H9 (cell line): ENCODE results near the gene GPBAR1. TPM values are rescaled to one million over a fixed set of nuclear protein-coding genes. Genes with fewer than 3 reads are reported as not detected.

ENCODE experiments used
- DNase-seq: peaks from one replicate; pipeline ENCODE4 v3.0.0-alpha.2; 2017
- H2AFZ ChIP-seq: one replicate; pipeline ENCODE4 v1.6.1; 2013; ENCODE audit warnings: mild to moderate bottlenecking, low read length, control low read depth, moderate library complexity
- H2AK5ac ChIP-seq: 2 replicates; pipeline ENCODE4 v1.6.1; 2013; ENCODE audit warnings: low read length, control low read depth, mixed read lengths; ENCODE audit not compliant: insufficient read length
- H2BK120ac ChIP-seq: one replicate; pipeline ENCODE4 v1.6.1; 2013; ENCODE audit warnings: low read depth, mild to moderate bottlenecking, low read length, control low read depth, inconsistent platforms; ENCODE audit not compliant: poor library complexity, severe bottlenecking
- H2BK12ac ChIP-seq: 2 replicates; pipeline ENCODE4 v1.6.1; 2013; ENCODE audit warnings: low read length, control low read depth, mixed read lengths, low read depth; ENCODE audit not compliant: insufficient read length
- H2BK15ac ChIP-seq: 2 replicates; pipeline ENCODE4 v1.6.1; 2013; ENCODE audit warnings: low read depth, low read length, control low read depth
- H2BK20ac ChIP-seq: one replicate; pipeline ENCODE4 v1.6.1; 2013; ENCODE audit warnings: low read depth, mild to moderate bottlenecking, low read length, control low read depth, inconsistent platforms; ENCODE audit not compliant: poor library complexity, severe bottlenecking
- H2BK5ac ChIP-seq: 2 replicates; pipeline ENCODE4 v1.6.1; 2013; ENCODE audit warnings: low read length, control low read depth, mixed read lengths; ENCODE audit not compliant: insufficient read length
- H3K14ac ChIP-seq: 2 replicates; pipeline ENCODE4 v1.6.1; 2013; ENCODE audit warnings: low read length, control low read depth; ENCODE audit not compliant: insufficient read depth
- H3K18ac ChIP-seq: 2 replicates; pipeline ENCODE4 v1.6.1; 2013; ENCODE audit warnings: low read depth, mild to moderate bottlenecking, mixed read lengths, low read length, control low read depth; ENCODE audit not compliant: insufficient read length
- H3K23ac ChIP-seq: 2 replicates; pipeline ENCODE4 v1.6.1; 2013; ENCODE audit warnings: low read length, control low read depth, mixed read lengths, low read depth; ENCODE audit not compliant: insufficient read length
- H3K23me2 ChIP-seq: 2 replicates; pipeline ENCODE4 v1.6.1; 2013; ENCODE audit warnings: low read depth, mild to moderate bottlenecking, mixed read lengths, low read length, control low read depth; ENCODE audit not compliant: insufficient read length, poor library complexity, severe bottlenecking
- H3K27ac ChIP-seq: 2 replicates; pipeline ENCODE4 v1.5.1; 2013; ENCODE audit warnings: low read length, control low read depth, mixed read lengths, low read depth; ENCODE audit not compliant: insufficient read length
- H3K27me3 ChIP-seq: 2 replicates; pipeline ENCODE4 v1.6.1; 2013; ENCODE audit warnings: low read length, control low read depth, inconsistent platforms; ENCODE audit not compliant: insufficient read depth
- H3K4ac ChIP-seq: 2 replicates; pipeline ENCODE4 v1.6.1; 2013; ENCODE audit warnings: low read depth, mild to moderate bottlenecking, control low read depth, inconsistent platforms, low read length, moderate library complexity
- H3K4me1 ChIP-seq: 2 replicates; pipeline ENCODE4 v1.6.1; 2013; ENCODE audit warnings: low read length, control low read depth, inconsistent platforms; ENCODE audit not compliant: insufficient read depth
- H3K4me2 ChIP-seq: 2 replicates; pipeline ENCODE4 v1.6.1; 2013; ENCODE audit warnings: low read length, control low read depth, mixed read lengths; ENCODE audit not compliant: insufficient read length, insufficient read depth
- H3K56ac ChIP-seq: 2 replicates; pipeline ENCODE4 v1.6.1; 2013; ENCODE audit warnings: low read depth, mild to moderate bottlenecking, mixed read lengths, low read length, control low read depth; ENCODE audit not compliant: insufficient read length
- H3K79me1 ChIP-seq: 2 replicates; pipeline ENCODE4 v1.6.1; 2013; ENCODE audit warnings: low read depth, mild to moderate bottlenecking, moderate library complexity, low read length, control low read depth, inconsistent platforms; ENCODE audit not compliant: insufficient read depth, poor library complexity, severe bottlenecking
- H3K79me2 ChIP-seq: 2 replicates; pipeline ENCODE4 v1.6.1; 2013; ENCODE audit warnings: low read length, control low read depth, inconsistent platforms; ENCODE audit not compliant: insufficient read depth
- H3K9ac ChIP-seq: 2 replicates; pipeline ENCODE4 v1.6.1; 2013; ENCODE audit warnings: low read length, control low read depth, mixed read lengths; ENCODE audit not compliant: insufficient read length; ENCODE audit errors: extremely low read depth
- H3K9me3 ChIP-seq: one replicate; pipeline ENCODE4 v1.6.1; 2013; ENCODE audit warnings: low read depth, low read length, inconsistent platforms; ENCODE audit not compliant: control insufficient read depth
- H3T11ph ChIP-seq: one replicate; pipeline ENCODE4 v1.6.1; 2013; ENCODE audit warnings: mild to moderate bottlenecking, low read length, control low read depth, inconsistent platforms
- H4K20me1 ChIP-seq: one replicate; pipeline ENCODE4 v1.6.1; 2013; ENCODE audit not compliant: control insufficient read depth, insufficient read length, insufficient read depth
- H4K5ac ChIP-seq: 2 replicates; pipeline ENCODE4 v1.6.1; 2013; ENCODE audit warnings: low read depth, mild to moderate bottlenecking, mixed read lengths, low read length, control low read depth; ENCODE audit not compliant: insufficient read length
- H4K8ac ChIP-seq: replicated peaks from 2 replicates; pipeline ENCODE4 v1.6.1; 2013; ENCODE audit warnings: low read length, control low read depth, mixed read lengths, low read depth; ENCODE audit not compliant: insufficient read length
- H4K91ac ChIP-seq: 2 replicates; pipeline ENCODE4 v1.6.1; 2013; ENCODE audit warnings: low read depth, mild to moderate bottlenecking, moderate library complexity, mixed read lengths, low read length, control low read depth; ENCODE audit not compliant: insufficient read length
- H3K27ac Mint-ChIP-seq, 3 experiments: 2 replicates in 2 of 3; 3 replicates in 1 of 3; pipeline ENCODE4 v1.8.0; 2020 to 2021; ENCODE audit warnings: mixed read lengths in 3 of 3, mild to moderate bottlenecking in 1 of 3, moderate library complexity in 1 of 3
- H3K27me3 Mint-ChIP-seq: 2 replicates; pipeline ENCODE4 v1.8.0; 2021; ENCODE audit warnings: low read depth, mild to moderate bottlenecking, moderate library complexity, mixed read lengths
- H3K36me3 Mint-ChIP-seq, 3 experiments: 2 replicates in 2 of 3; 3 replicates in 1 of 3; pipeline ENCODE4 v1.8.0; 2020 to 2021; ENCODE audit warnings: low read depth in 3 of 3, mixed read lengths in 3 of 3; ENCODE audit not compliant: insufficient read depth in 1 of 3
- H3K4me1 Mint-ChIP-seq, 2 experiments: 2 replicates each; pipeline ENCODE4 v1.8.0; 2020; ENCODE audit warnings: mixed read lengths in 2 of 2
- H3K4me3 Mint-ChIP-seq, 2 experiments: 2 replicates in 1 of 2; 3 replicates in 1 of 2; pipeline ENCODE4 v1.8.0; 2020 to 2021; ENCODE audit warnings: mild to moderate bottlenecking in 2 of 2, mixed read lengths in 2 of 2, moderate library complexity in 1 of 2
- H3K9me3 Mint-ChIP-seq, 2 experiments: 2 replicates in 1 of 2; 3 replicates in 1 of 2; pipeline ENCODE4 v1.8.0; 2020; ENCODE audit warnings: mild to moderate bottlenecking in 2 of 2, mixed read lengths in 2 of 2, moderate library complexity in 1 of 2
- WGBS: extraction: QIAGEN DNeasy Blood & Tissue Kit; methylation state at CpG from one replicate; pipeline ENCODE4 v1.1.7; 2013; ENCODE audit warnings: missing lambda C conversion rate, low lambda C conversion rate, mixed read lengths; ENCODE audit not compliant: insufficient read length; ENCODE audit errors: extremely low coverage; 5-methylcytosine and 5-hydroxymethylcytosine counted together
- total RNA-seq: library from RNA; stranded (reverse); gene quantifications from 2 replicates; pipeline ENCODE4 v1.2.1, GENCODE V29; 2021
- TF ChIP-seq, protein P1 (sequence below): fragments of 200-600 bp; sonication (generic); conservative IDR thresholded peaks from 3 replicates; pipeline ENCODE4 v1.8.0; 2021; ENCODE audit warnings: antibody characterized with exemption, mild to moderate bottlenecking

The GPBAR1 gene
- total RNA-seq, 1 experiment from 2014 or later = 0.44 TPM

DNA sequence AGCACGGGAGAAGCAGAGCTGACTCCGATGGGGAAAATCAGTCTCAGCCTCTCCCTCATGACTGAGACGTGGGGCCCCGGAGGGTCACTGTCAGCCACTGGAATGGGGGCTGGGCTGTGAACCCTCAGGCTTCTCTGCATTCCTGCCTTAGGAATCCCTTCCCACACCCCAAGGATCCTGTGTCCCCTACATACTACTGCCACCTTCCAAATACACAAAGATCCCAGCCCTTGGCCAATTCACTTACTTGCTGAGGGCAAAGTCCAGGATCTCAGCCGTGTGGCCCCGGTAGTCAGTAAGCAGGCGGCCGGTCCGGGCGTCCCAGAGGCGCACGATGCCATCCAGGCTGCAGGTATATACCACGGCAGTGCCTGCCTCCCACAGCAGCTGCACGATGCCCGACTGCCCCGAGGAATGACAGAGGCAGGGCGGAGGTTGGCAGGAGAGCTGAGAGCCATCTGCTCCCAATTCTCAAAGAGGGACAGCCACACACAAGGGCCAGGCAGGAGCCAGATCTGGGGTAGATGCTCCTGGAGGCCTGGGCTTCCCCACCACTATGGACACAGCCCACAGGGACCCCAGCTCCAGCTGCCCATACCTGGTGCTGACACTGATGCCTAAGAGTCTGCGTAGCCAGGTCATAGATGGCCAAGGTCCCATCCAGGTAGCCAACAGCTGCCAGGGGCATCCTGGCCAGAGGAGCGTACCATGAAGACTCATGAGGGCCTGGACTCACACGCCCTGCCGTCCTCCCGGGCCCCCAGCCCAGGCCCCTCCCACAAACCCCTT lies 4.2 kb downstream of the GPBAR1 start:
- Histone ChIP-seq H4K20me1 (no peaks in the 10 kb centered on the region), H3K9ac (no peak overlapping the region), H3K23me2 (peaks cover 5% of the 10 kb centered on the region), H3K79me1 (no peaks in the 10 kb centered on the region), H3K4me1 (peaks cover 4% of the 10 kb centered on the region; the same call in 1 of the 2 replicates), H3T11ph (no peak overlapping the region), H3K18ac (no peak overlapping the region), H3K27ac (no peak overlapping the region), H3K56ac (no peak overlapping the region), H2AK5ac (no peak overlapping the region), H3K9me3 (no peaks in the 10 kb centered on the region), H2BK5ac (no peak overlapping the region), H2BK20ac (no peak overlapping the region), H2AFZ (no peak overlapping the region), H2BK15ac (no peak overlapping the region), H3K4me2 (no peak overlapping the region), H3K79me2 (no peaks in the 10 kb centered on the region), H2BK12ac (no peak overlapping the region), H4K5ac (no peak overlapping the region), H2BK120ac (no peak overlapping the region), H3K27me3 (no peaks in the 10 kb centered on the region), H3K14ac (no peak overlapping the region), H4K8ac (no peak overlapping the region), H3K4ac (no peak overlapping the region), H4K91ac (no peak overlapping the region), H3K23ac (no peak overlapping the region)
- no peak for DNase-seq
- H3K27ac Mint-ChIP-seq = no peak overlapping the region
- TF ChIP-seq, protein P1, sequence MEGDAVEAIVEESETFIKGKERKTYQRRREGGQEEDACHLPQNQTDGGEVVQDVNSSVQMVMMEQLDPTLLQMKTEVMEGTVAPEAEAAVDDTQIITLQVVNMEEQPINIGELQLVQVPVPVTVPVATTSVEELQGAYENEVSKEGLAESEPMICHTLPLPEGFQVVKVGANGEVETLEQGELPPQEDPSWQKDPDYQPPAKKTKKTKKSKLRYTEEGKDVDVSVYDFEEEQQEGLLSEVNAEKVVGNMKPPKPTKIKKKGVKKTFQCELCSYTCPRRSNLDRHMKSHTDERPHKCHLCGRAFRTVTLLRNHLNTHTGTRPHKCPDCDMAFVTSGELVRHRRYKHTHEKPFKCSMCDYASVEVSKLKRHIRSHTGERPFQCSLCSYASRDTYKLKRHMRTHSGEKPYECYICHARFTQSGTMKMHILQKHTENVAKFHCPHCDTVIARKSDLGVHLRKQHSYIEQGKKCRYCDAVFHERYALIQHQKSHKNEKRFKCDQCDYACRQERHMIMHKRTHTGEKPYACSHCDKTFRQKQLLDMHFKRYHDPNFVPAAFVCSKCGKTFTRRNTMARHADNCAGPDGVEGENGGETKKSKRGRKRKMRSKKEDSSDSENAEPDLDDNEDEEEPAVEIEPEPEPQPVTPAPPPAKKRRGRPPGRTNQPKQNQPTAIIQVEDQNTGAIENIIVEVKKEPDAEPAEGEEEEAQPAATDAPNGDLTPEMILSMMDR = no peak
- H3K36me3 Mint-ChIP-seq = peaks cover 19 to 42% (median 38%) of the 10 kb centered on the region in 3 experiments; a peak in 6 of 7 replicates
- peaks cover 16 to 22% of the 10 kb centered on the region in 2 experiments for H3K4me1 Mint-ChIP-seq
- no CpG with 5 or more reads among the region's 22 CpGs for WGBS
- H3K27me3 Mint-ChIP-seq = no peaks in the 10 kb centered on the region; the same call in 1 of the 2 replicates
- H3K9me3 Mint-ChIP-seq = no peaks in the 10 kb centered on the region
- H3K4me3 Mint-ChIP-seq = no peak overlapping the region; a peak in 1 of 5 replicates
